SU-DHL-6 (cell line): ENCODE results near the gene FOLR3.
"Not testable (repeated sequence)": the region's sequence is repeated elsewhere in the genome, so short reads cannot be mapped to it uniquely, and the experiment has no call there.

Source experiments
- H2AFZ ChIP-seq: fragments of 200-600 bp; sonication (generic); 2 replicates; pipeline ENCODE4 v1.6.1; 2014; ENCODE audit warnings: low read depth, mild to moderate bottlenecking, moderate library complexity, mixed read lengths, antibody characterized with exemption, low read length; ENCODE audit not compliant: severe bottlenecking
- H3F3A ChIP-seq: fragments of 200-600 bp; shearing (Covaris generic); 2 replicates; pipeline ENCODE4 v1.6.0; 2016; ENCODE audit warnings: antibody characterized with exemption, mild to moderate bottlenecking; ENCODE audit not compliant: insufficient read depth
- H3K27ac ChIP-seq: fragments of 200-600 bp; sonication (generic); 2 replicates; pipeline ENCODE4 v1.5.1; 2016; ENCODE audit warnings: low read depth, mild to moderate bottlenecking, low read length, moderate library complexity, mixed read lengths
- H3K27me3 ChIP-seq: fragments of 200-600 bp; sonication (generic), shearing (Covaris generic); 2 replicates; pipeline ENCODE4 v1.6.0; 2014; ENCODE audit warnings: mild to moderate bottlenecking, low read length
- H3K36me3 ChIP-seq: fragments of 200-600 bp; sonication (generic); 2 replicates; pipeline ENCODE4 v1.6.1; 2014; ENCODE audit warnings: mild to moderate bottlenecking, low read length, mixed read lengths
- H3K4me2 ChIP-seq: fragments of 300-600, 200-600 bp; shearing (Covaris generic), sonication (generic); 2 replicates; pipeline ENCODE4 v1.6.0; 2014; ENCODE audit warnings: low read length, low read depth, mild to moderate bottlenecking; ENCODE audit not compliant: poor library complexity, severe bottlenecking
- H3K4me3 ChIP-seq: fragments of 200-600 bp; sonication (generic); 2 replicates; pipeline ENCODE4 v1.5.1; 2014; ENCODE audit warnings: antibody characterized with exemption, low read length, mild to moderate bottlenecking, mixed read lengths; ENCODE audit not compliant: insufficient read depth, poor library complexity, severe bottlenecking
- H3K79me2 ChIP-seq: fragments of 200-600 bp; sonication (generic); 2 replicates; pipeline ENCODE4 v1.6.1; 2014; ENCODE audit warnings: mild to moderate bottlenecking, low read length, moderate library complexity; ENCODE audit not compliant: insufficient read depth
- H3K9ac ChIP-seq: fragments of 200-600 bp; sonication (generic); 2 replicates; pipeline ENCODE4 v1.7.0; 2014; ENCODE audit warnings: mild to moderate bottlenecking, low read length
- H3K9me2 ChIP-seq: fragments of 200-600 bp; sonication (generic); replicated peaks from 2 replicates; pipeline ENCODE4 v1.6.1; 2014; ENCODE audit warnings: low read length; ENCODE audit not compliant: insufficient read depth
- H3K9me3 ChIP-seq: fragments of 200-600 bp; sonication (generic); 2 replicates; pipeline ENCODE4 v1.6.1; 2014; ENCODE audit warnings: low read length, mixed read lengths; ENCODE audit not compliant: insufficient read depth
- H4K20me1 ChIP-seq: fragments of 200-600 bp; sonication (generic); 2 replicates; pipeline ENCODE4 v1.6.1; 2014; ENCODE audit warnings: low read depth, mild to moderate bottlenecking, antibody characterized with exemption, low read length, moderate library complexity, mixed read lengths
- CTCF ChIP-seq: fragments of 200-600 bp; sonication (generic); IDR thresholded peaks from one replicate; pipeline ENCODE4 v1.5.1; 2017; ENCODE audit warnings: antibody characterized with exemption, mild to moderate bottlenecking, low read length, moderate library complexity; ENCODE audit not compliant: insufficient read depth, poor library complexity, severe bottlenecking
- EZH2phosphoT487 ChIP-seq: fragments of 200-600 bp; sonication (generic), shearing (Covaris generic); conservative IDR thresholded peaks from 2 replicates; pipeline ENCODE4 v1.6.1; 2018; ENCODE audit warnings: mild to moderate bottlenecking, antibody characterized with exemption, low read length, moderate library complexity, mixed read lengths

The FOLR3 gene

GRCh38 chr11:72169046-72169555 lies 33.6 kb downstream of the FOLR3 start:
- not testable (repeated sequence) for H3K9me3 ChIP-seq, H3K36me3 ChIP-seq

GRCh38 chr11:72169754-72170153 lies 34.2 kb downstream of the FOLR3 start:
- not testable (repeated sequence) for H3K9ac ChIP-seq, H3K79me2 ChIP-seq, H3F3A ChIP-seq, H3K9me2 ChIP-seq, H3K4me3 ChIP-seq, H3K27ac ChIP-seq, H4K20me1 ChIP-seq, H2AFZ ChIP-seq, H3K9me3 ChIP-seq, H3K36me3 ChIP-seq, H3K27me3 ChIP-seq, H3K4me2 ChIP-seq

More at GRCh38 chr11:72169046-72169555, 33.6 kb downstream of the FOLR3 start:
- not testable (repeated sequence) for H3K9me2 ChIP-seq, H3K9ac ChIP-seq, H3K79me2 ChIP-seq, H4K20me1 ChIP-seq, H3K4me3 ChIP-seq, H3K4me2 ChIP-seq, H3F3A ChIP-seq, H3K27ac ChIP-seq, H2AFZ ChIP-seq, H3K27me3 ChIP-seq

- not testable (repeated sequence) for H3K36me3 ChIP-seq, H3K9me3 ChIP-seq, H3K27ac ChIP-seq, H3K9me2 ChIP-seq, H4K20me1 ChIP-seq, H3K79me2 ChIP-seq, H2AFZ ChIP-seq, H3K4me3 ChIP-seq, H3K9ac ChIP-seq, H3K4me2 ChIP-seq, H3K27me3 ChIP-seq, H3F3A ChIP-seq
Observed at GRCh38 chr11:72172043-72172442, 36.5 kb downstream of the FOLR3 start.

GRCh38 chr11:72173291-72173690 lies 37.8 kb downstream of the FOLR3 start:
- no peak for TF ChIP-seq CTCF
- TF ChIP-seq EZH2phosphoT487 = no peak
- H3K27me3 ChIP-seq = no peaks in the 10 kb centered on the region
- no peak overlapping the region for H2AFZ ChIP-seq
- no peaks in the 10 kb centered on the region for H4K20me1 ChIP-seq
- H3K27ac ChIP-seq = no peak overlapping the region
- H3K9me3 ChIP-seq = no peaks in the 10 kb centered on the region
- H3K4me3 ChIP-seq = no peak overlapping the region
- no peaks in the 10 kb centered on the region for H3K36me3 ChIP-seq
- no peaks in the 10 kb centered on the region for H3F3A ChIP-seq
- no peaks in the 10 kb centered on the region for H3K9me2 ChIP-seq
- H3K79me2 ChIP-seq = no peaks in the 10 kb centered on the region
- no peak overlapping the region for H3K9ac ChIP-seq
- no peak overlapping the region for H3K4me2 ChIP-seq

- H3K9me3 ChIP-seq = no peaks in the 10 kb centered on the region
- H2AFZ ChIP-seq = no peak overlapping the region
- no peaks in the 10 kb centered on the region for H4K20me1 ChIP-seq
- H3K9me2 ChIP-seq = no peaks in the 10 kb centered on the region
- no peaks in the 10 kb centered on the region for H3K36me3 ChIP-seq
- H3K27ac ChIP-seq = no peak overlapping the region
- H3F3A ChIP-seq = no peaks in the 10 kb centered on the region
- no peak overlapping the region for H3K4me3 ChIP-seq
- no peaks in the 10 kb centered on the region for H3K27me3 ChIP-seq
- H3K9ac ChIP-seq = no peak overlapping the region
- H3K79me2 ChIP-seq = no peaks in the 10 kb centered on the region
- no peak overlapping the region for H3K4me2 ChIP-seq
- no peak for TF ChIP-seq CTCF
- no peak for TF ChIP-seq EZH2phosphoT487
Observed at GRCh38 chr11:72174302-72175070, 39.0 kb downstream of the FOLR3 start.
